ENCODE data around the gene PAK2. TPM values are rescaled to one million over a fixed set of nuclear protein-coding genes. Genes with fewer than 3 reads are reported as not detected.

PAK2 gene
- polyA plus RNA-seq, 1 of the 3 experiments (the other 2 are of a cell fraction), result 27.9 TPM

- no peaks in the 10 kb centered on the region for H3K9me3 ChIP-seq
- H3K27ac ChIP-seq (ENCODE audit: low read depth in 2 of 2, low read length in 1 of 2), result no peak overlapping the region
- 0 out of 2 replicates have a peak, but pooled peaks cover 6% of the 10 kb centered on the region for H4K20me1 ChIP-seq (ENCODE audit: insufficient read depth)
- TF ChIP-seq, protein P1, sequence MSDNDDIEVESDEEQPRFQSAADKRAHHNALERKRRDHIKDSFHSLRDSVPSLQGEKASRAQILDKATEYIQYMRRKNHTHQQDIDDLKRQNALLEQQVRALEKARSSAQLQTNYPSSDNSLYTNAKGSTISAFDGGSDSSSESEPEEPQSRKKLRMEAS (IDR thresholded peaks at IDR 0.05; ENCODE audit: low read depth), result no peak
- TF ChIP-seq, protein P2, sequence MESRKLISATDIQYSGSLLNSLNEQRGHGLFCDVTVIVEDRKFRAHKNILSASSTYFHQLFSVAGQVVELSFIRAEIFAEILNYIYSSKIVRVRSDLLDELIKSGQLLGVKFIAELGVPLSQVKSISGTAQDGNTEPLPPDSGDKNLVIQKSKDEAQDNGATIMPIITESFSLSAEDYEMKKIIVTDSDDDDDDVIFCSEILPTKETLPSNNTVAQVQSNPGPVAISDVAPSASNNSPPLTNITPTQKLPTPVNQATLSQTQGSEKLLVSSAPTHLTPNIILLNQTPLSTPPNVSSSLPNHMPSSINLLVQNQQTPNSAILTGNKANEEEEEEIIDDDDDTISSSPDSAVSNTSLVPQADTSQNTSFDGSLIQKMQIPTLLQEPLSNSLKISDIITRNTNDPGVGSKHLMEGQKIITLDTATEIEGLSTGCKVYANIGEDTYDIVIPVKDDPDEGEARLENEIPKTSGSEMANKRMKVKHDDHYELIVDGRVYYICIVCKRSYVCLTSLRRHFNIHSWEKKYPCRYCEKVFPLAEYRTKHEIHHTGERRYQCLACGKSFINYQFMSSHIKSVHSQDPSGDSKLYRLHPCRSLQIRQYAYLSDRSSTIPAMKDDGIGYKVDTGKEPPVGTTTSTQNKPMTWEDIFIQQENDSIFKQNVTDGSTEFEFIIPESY (IDR thresholded peaks at IDR 0.05; ENCODE audit: borderline replicate concordance, low read depth), result no peak
- TF ChIP-seq YY1 (IDR thresholded peaks at IDR 0.05; ENCODE audit: low read depth) (no peak), FOXJ3 (CRISPR knock-in tag; IDR thresholded peaks at IDR 0.05) (no peak), SIN3A (IDR thresholded peaks at IDR 0.05; ENCODE audit: borderline replicate concordance, low read depth, low read length) (no peak), RCOR1 (IDR thresholded peaks at IDR 0.05; ENCODE audit: low read length) (no peak), TAF1 (IDR thresholded peaks at IDR 0.05; ENCODE audit: borderline replicate concordance, low read depth, low read length) (no peak), EP300 (IDR thresholded peaks at IDR 0.05; ENCODE audit: borderline replicate concordance in 1 of 2, low read depth in 1 of 2, low read length in 1 of 2) (no peak), RXRA (IDR thresholded peaks at IDR 0.05; ENCODE audit: borderline replicate concordance, low read depth) (no peak), JUND (IDR thresholded peaks at IDR 0.05) (no peak), MEF2A (IDR thresholded peaks at IDR 0.05; ENCODE audit: borderline replicate concordance, low read depth) (no peak), CHD2 (IDR thresholded peaks at IDR 0.05; ENCODE audit: low read length, partially characterized antibody) (no peak), TCF12 (IDR thresholded peaks at IDR 0.05) (no peak), RAD21 (IDR thresholded peaks at IDR 0.05; ENCODE audit: low read length) (no peak), TEAD4 (IDR thresholded peaks at IDR 0.05; ENCODE audit: borderline replicate concordance, insufficient read depth) (no peak)
- TF ChIP-seq, protein P3, sequence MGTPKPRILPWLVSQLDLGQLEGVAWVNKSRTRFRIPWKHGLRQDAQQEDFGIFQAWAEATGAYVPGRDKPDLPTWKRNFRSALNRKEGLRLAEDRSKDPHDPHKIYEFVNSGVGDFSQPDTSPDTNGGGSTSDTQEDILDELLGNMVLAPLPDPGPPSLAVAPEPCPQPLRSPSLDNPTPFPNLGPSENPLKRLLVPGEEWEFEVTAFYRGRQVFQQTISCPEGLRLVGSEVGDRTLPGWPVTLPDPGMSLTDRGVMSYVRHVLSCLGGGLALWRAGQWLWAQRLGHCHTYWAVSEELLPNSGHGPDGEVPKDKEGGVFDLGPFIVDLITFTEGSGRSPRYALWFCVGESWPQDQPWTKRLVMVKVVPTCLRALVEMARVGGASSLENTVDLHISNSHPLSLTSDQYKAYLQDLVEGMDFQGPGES (IDR thresholded peaks at IDR 0.05; ENCODE audit: low read depth, low read length), result no peak
- ChIA-PET POLR2A (no interaction called here), CTCF (no interaction called here)
- DNase-seq, result no peak
- no peaks in the 10 kb centered on the region for H3K9me2 ChIP-seq
- H3K4me2 ChIP-seq, result no peak overlapping the region
- H3K79me2 ChIP-seq (ENCODE audit: insufficient read depth), result peaks cover 59% of the 10 kb centered on the region
- no peaks in the 10 kb centered on the region for H3F3A ChIP-seq (replicated peaks; ENCODE audit: insufficient read depth)
- peaks cover 19 to 42% of the 10 kb centered on the region in 2 experiments for H3K36me3 ChIP-seq (replicated peaks in 1 of 2; ENCODE audit: control insufficient read depth in 1 of 2, insufficient read depth in 2 of 2, low read length in 1 of 2)
- 93% methylated on average over 8 of the region's 8 CpGs for WGBS (ENCODE audit: low lambda C conversion rate)
- H3K9ac ChIP-seq, result no peak overlapping the region
- no peak overlapping the region for H3K4me3 ChIP-seq (ENCODE audit: low read depth in 2 of 2, low read length in 1 of 2)
- no peaks in the 10 kb centered on the region for H3K27me3 ChIP-seq (ENCODE audit: insufficient read depth)
- H3K4me1 ChIP-seq (ENCODE audit: control insufficient read depth in 1 of 2, insufficient read depth in 2 of 2, low read depth in 1 of 2, low read length in 1 of 2), result no peaks in the 10 kb centered on the region; a peak in 1 of 4 replicates
- H2AFZ ChIP-seq (ENCODE audit: low read depth), result no peak overlapping the region
Measured at GRCh38 chr3:196800742-196801434, 61.2 kb downstream of the PAK2 start.
